HEK293 (cell line): Measurements from ENCODE around the gene NR3C1.

ENCODE experiments used
- REST ChIP-seq: fragments of 450-650 bp; formaldehyde crosslinking; IDR thresholded peaks from 2 replicates; pipeline ENCODE4 v1.5.1; 2016; ENCODE audit warnings: missing biosample characterization, missing genetic modification characterization
- SCRT1 ChIP-seq: fragments of 450-650 bp; formaldehyde crosslinking; IDR thresholded peaks from 2 replicates; pipeline ENCODE4 v1.5.1; 2016; ENCODE audit warnings: missing biosample characterization, missing genetic modification characterization, borderline replicate concordance
- YY1 ChIP-seq: fragments of 450-650 bp; formaldehyde crosslinking; IDR thresholded peaks from 2 replicates; pipeline ENCODE4 v1.5.1; 2018; ENCODE audit warnings: missing biosample characterization, missing genetic modification characterization
- ZNF121 ChIP-seq: fragments of 450-650 bp; formaldehyde crosslinking; IDR thresholded peaks from 2 replicates; pipeline ENCODE4 v1.5.1; 2016; ENCODE audit warnings: missing biosample characterization, missing genetic modification characterization
- ZNF239 ChIP-seq: fragments of 450-650 bp; formaldehyde crosslinking; IDR thresholded peaks from 2 replicates; pipeline ENCODE4 v1.5.1; 2016; ENCODE audit warnings: missing biosample characterization, missing genetic modification characterization
- ZNF558 ChIP-seq: fragments of 450-650 bp; formaldehyde crosslinking; IDR thresholded peaks from 2 replicates; pipeline ENCODE4 v1.5.1; 2016; ENCODE audit warnings: missing biosample characterization, missing genetic modification characterization
- TF ChIP-seq, protein P1 (sequence below): fragments of 450-650 bp; formaldehyde crosslinking; IDR thresholded peaks from 2 replicates; pipeline ENCODE4 v1.5.1; 2016; ENCODE audit warnings: missing biosample characterization, missing genetic modification characterization
- TF ChIP-seq, protein P2 (sequence below): fragments of 450-650 bp; formaldehyde crosslinking; IDR thresholded peaks from 2 replicates; pipeline ENCODE4 v1.5.1; 2016; ENCODE audit warnings: missing biosample characterization, missing genetic modification characterization

DNA sequence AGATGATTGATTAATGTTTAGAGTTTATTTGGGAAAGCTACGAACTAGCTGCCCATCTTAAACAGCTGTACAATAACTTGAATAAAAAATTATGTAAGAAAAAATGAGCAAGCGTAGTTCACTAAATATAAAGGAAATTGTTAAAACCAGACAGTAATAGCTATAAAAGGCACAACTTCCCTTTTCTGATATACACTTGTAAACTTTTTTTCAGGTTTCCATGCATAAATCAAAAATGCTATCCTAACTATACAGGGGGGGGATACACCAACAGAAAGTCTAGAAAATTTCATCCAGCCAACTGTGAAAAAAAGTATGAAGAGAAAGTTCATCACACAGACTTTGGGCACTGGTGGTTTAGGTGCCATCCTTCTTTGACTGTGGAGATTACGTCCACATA lies 122.3 kb downstream of the NR3C1 start:
- no peak for TF ChIP-seq YY1 (tag by site-specific recombination)
- TF ChIP-seq, protein P1, sequence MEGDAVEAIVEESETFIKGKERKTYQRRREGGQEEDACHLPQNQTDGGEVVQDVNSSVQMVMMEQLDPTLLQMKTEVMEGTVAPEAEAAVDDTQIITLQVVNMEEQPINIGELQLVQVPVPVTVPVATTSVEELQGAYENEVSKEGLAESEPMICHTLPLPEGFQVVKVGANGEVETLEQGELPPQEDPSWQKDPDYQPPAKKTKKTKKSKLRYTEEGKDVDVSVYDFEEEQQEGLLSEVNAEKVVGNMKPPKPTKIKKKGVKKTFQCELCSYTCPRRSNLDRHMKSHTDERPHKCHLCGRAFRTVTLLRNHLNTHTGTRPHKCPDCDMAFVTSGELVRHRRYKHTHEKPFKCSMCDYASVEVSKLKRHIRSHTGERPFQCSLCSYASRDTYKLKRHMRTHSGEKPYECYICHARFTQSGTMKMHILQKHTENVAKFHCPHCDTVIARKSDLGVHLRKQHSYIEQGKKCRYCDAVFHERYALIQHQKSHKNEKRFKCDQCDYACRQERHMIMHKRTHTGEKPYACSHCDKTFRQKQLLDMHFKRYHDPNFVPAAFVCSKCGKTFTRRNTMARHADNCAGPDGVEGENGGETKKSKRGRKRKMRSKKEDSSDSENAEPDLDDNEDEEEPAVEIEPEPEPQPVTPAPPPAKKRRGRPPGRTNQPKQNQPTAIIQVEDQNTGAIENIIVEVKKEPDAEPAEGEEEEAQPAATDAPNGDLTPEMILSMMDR (tag by site-specific recombination): no peak
- TF ChIP-seq, protein P2, sequence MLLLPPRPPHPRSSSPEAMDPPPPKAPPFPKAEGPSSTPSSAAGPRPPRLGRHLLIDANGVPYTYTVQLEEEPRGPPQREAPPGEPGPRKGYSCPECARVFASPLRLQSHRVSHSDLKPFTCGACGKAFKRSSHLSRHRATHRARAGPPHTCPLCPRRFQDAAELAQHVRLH (tag by site-specific recombination): no peak
- TF ChIP-seq ZNF121: no peak
- no peak for TF ChIP-seq SCRT1 (tag by site-specific recombination)
- no peak for TF ChIP-seq REST (tag by site-specific recombination)
- no peak for TF ChIP-seq ZNF239 (tag by site-specific recombination)
- no peak for TF ChIP-seq ZNF558 (tag by site-specific recombination)
